Kidney epithelial cell (primary cell): ENCODE results near the gene FHOD3. TPM values are rescaled to one million over a fixed set of nuclear protein-coding genes. Genes with fewer than 3 reads are reported as not detected.

ENCODE experiments used
- DNase-seq: peaks from one replicate; pipeline ENCODE4 v3.0.0-alpha.2; 2010; ENCODE audit warnings: low read depth
- H3K27me3 ChIP-seq: 2 replicates; pipeline ENCODE4 v1.6.0; 2011; ENCODE audit warnings: low read length; ENCODE audit not compliant: control insufficient read depth, insufficient read depth
- H3K36me3 ChIP-seq: 2 replicates; pipeline ENCODE4 v1.5.1; 2011; ENCODE audit warnings: low read length; ENCODE audit not compliant: control insufficient read depth, insufficient read depth
- H3K4me3 ChIP-seq: 2 replicates; pipeline ENCODE4 v1.5.1; 2011; ENCODE audit warnings: low read depth, mild to moderate bottlenecking, control low read depth, low read length
- total RNA-seq: library from RNA; depleted of rRNA; stranded (reverse); fragments of >200 nt; gene quantifications from 2 replicates; pipeline ENCODE4 v1.2.3, GENCODE V29; 2015
- TF ChIP-seq, protein P1 (sequence below): IDR thresholded peaks from 2 replicates; pipeline ENCODE4 v1.5.1; 2011; ENCODE audit warnings: mild to moderate bottlenecking, moderate library complexity, low read length, control low read depth, inconsistent platforms; ENCODE audit not compliant: insufficient read depth, poor library complexity, severe bottlenecking

Gene FHOD3
- total RNA-seq, 1 donor from 2014 or later, result 47.2 TPM

- TF ChIP-seq, protein P1, sequence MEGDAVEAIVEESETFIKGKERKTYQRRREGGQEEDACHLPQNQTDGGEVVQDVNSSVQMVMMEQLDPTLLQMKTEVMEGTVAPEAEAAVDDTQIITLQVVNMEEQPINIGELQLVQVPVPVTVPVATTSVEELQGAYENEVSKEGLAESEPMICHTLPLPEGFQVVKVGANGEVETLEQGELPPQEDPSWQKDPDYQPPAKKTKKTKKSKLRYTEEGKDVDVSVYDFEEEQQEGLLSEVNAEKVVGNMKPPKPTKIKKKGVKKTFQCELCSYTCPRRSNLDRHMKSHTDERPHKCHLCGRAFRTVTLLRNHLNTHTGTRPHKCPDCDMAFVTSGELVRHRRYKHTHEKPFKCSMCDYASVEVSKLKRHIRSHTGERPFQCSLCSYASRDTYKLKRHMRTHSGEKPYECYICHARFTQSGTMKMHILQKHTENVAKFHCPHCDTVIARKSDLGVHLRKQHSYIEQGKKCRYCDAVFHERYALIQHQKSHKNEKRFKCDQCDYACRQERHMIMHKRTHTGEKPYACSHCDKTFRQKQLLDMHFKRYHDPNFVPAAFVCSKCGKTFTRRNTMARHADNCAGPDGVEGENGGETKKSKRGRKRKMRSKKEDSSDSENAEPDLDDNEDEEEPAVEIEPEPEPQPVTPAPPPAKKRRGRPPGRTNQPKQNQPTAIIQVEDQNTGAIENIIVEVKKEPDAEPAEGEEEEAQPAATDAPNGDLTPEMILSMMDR, result no peak
Observed at GRCh38 chr18:36601316-36601715, 303.8 kb downstream of the FHOD3 start.

DNA sequence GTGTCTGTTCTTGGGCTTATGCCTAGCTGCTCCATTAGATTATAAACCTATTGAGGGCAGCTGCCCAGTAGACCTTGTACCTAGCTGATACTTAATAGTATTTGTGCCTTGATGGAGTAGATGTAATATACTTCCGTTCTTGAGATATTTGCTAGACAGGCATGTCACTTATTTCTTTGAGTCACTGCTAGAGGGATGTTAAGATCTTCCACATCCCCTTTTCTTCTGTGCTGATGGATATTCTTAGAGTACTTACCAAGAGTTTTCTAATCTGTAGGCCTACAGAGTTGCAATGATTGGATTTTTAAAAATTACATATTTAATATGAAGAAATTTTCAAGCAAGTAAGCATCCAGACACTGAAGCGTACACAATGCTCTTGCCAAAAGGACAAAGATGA lies 304.6 kb downstream of the FHOD3 start:
- TF ChIP-seq, protein P1, result no peak
- no peaks in the 10 kb centered on the region for H3K36me3 ChIP-seq
- DNase-seq, result no peak
- H3K4me3 ChIP-seq, result no peak overlapping the region
- H3K27me3 ChIP-seq, result no peaks in the 10 kb centered on the region

More at GRCh38 chr18:36601316-36601715, 303.8 kb downstream of the FHOD3 start:
- no peak overlapping the region for H3K4me3 ChIP-seq
- H3K36me3 ChIP-seq, result no peaks in the 10 kb centered on the region
- no peaks in the 10 kb centered on the region for H3K27me3 ChIP-seq
- DNase-seq, result no peak

GRCh38 chr18:36602620-36603019 lies 305.1 kb downstream of the FHOD3 start:
- H3K27me3 ChIP-seq, result no peaks in the 10 kb centered on the region
- TF ChIP-seq, protein P1, result no peak
- no peaks in the 10 kb centered on the region for H3K36me3 ChIP-seq
- no peak overlapping the region for H3K4me3 ChIP-seq
- no peak for DNase-seq

GRCh38 chr18:36608107-36608506 lies 310.6 kb downstream of the FHOD3 start:
- H3K36me3 ChIP-seq, result no peaks in the 10 kb centered on the region
- no peak for DNase-seq
- TF ChIP-seq, protein P1, result no peak
- H3K4me3 ChIP-seq, result no peak overlapping the region
- H3K27me3 ChIP-seq, result no peaks in the 10 kb centered on the region

DNA sequence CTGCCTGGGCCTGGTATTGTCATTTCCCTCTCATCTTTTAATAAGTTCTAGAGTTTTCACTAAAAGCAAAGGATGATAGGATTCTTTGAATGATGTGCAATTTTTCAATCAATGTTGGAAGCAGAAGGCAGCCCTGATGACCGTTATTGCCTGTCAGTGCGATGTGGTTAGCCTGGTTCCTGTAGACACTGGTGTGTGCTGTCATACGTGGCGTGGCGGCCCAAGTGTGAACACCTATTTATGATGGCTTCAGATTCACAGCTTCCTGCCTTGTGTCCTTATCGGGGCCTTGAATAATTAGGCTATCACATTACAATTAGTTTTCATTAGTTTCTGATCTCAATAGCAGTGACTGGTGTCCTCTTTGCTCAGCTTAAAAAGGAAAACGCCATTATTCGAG lies 312.7 kb downstream of the FHOD3 start:
- H3K4me3 ChIP-seq, result no peak overlapping the region
- TF ChIP-seq, protein P1, result no peak

DNA sequence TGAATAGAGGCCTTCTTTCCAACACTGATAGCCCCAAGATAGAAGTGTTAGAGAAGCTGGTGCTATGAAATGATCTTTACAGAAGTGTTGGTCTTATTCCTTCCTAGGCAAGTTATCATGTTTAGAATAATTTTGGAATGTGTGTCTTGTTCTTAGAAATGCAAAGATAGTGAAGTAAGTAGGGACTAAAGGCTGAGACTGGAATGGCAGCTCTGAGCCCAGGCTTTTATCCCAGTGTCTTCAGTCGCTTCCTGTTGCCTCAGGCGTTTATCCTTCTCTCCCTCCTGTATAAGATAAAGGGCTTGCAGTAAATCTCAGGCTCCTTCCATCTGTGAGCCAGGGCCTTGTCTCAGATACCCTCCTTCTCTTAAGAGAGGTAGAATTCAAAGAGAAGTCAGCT lies 313.1 kb downstream of the FHOD3 start:
- DNase-seq, result no peak
- no peak overlapping the region for H3K4me3 ChIP-seq
- no peaks in the 10 kb centered on the region for H3K36me3 ChIP-seq
- H3K27me3 ChIP-seq, result no peaks in the 10 kb centered on the region
- TF ChIP-seq, protein P1, result no peak

More for the DNA sequence above, 312.7 kb downstream of the FHOD3 start:
- H3K27me3 ChIP-seq, result no peaks in the 10 kb centered on the region
- DNase-seq, result no peak
- no peaks in the 10 kb centered on the region for H3K36me3 ChIP-seq
